AG04449 (cell line): ENCODE results near the gene TCEA3.
A peak's percentile ranks its signal among the peaks of the same experiment; 100 is the strongest.

ENCODE experiments used
- CTCF ChIA-PET: fragments of 350-600 bp; formaldehyde crosslinking; extraction: SDS; loops from one replicate; lab custom pipeline; 2021; ENCODE audit warnings: antibody characterized with exemption; lab: Yijun Ruan, JAX
- POLR2A ChIA-PET: fragments of 400-600, 350-600 bp; formaldehyde crosslinking; extraction: SDS; loops from one replicate; lab custom pipeline; 2020; ENCODE audit warnings: antibody characterized with exemption, inconsistent platforms; lab: Yijun Ruan, JAX
- DNase-seq: peaks from one replicate; pipeline ENCODE4 v3.0.0-alpha.2; 2010; ENCODE audit warnings: low read depth, low spot score
- H3K4me3 ChIP-seq: 2 replicates; pipeline ENCODE4 v1.5.1; 2011; ENCODE audit warnings: low read depth, mild to moderate bottlenecking, control low read depth, low read length
- CTCF ChIP-seq: IDR thresholded peaks from one replicate; pipeline ENCODE4 v1.5.1; 2011; ENCODE audit warnings: mild to moderate bottlenecking, moderate library complexity, low read length, control low read depth, inconsistent platforms; ENCODE audit not compliant: insufficient read depth; ENCODE audit errors: missing control alignments

The TCEA3 gene

GRCh38 chr1:23421753-23422240 lies 2.8 kb downstream of the TCEA3 start:
- CTCF ChIA-PET: interaction anchor here (1.0 to 5.6 kb wide), 9 partner anchors 12 to 270 kb away, joined by 3 to 43 read pairs (median 4); partner anchors contain the start of genes HNRNPR and RPL11
- POLR2A ChIA-PET: interaction anchor here (0.8 to 2.4 kb wide), 6 partner anchors 50 to 138 kb away, joined by 3 to 11 read pairs (median 4); partner anchors contain the start of genes ASAP3, HNRNPR and ID3
- peak; percentile 13 for TF ChIP-seq CTCF
- DNase-seq: no peak
- H3K4me3 ChIP-seq: peak overlapping the region; percentile 70; the same call in 1 of the 2 replicates

- CTCF ChIA-PET: interaction anchor here (1.2 to 5.6 kb wide), 6 partner anchors 15 to 123 kb away, joined by 3 to 43 read pairs (median 4); no protein-coding TSS in a partner anchor
- POLR2A ChIA-PET: interaction anchor here (0.8 to 2.4 kb wide), 4 partner anchors 54 to 138 kb away, joined by 3 to 11 read pairs (median 4); partner anchors contain the start of genes HNRNPR and ID3
- DNase-seq: no peak
- no peak overlapping the region for H3K4me3 ChIP-seq
- no peak for TF ChIP-seq CTCF
Measured at GRCh38 chr1:23421343-23421742, 3.2 kb downstream of the TCEA3 start.

GRCh38 chr1:23420778-23421177 lies 3.8 kb downstream of the TCEA3 start:
- no peak overlapping the region for H3K4me3 ChIP-seq
- ChIA-PET POLR2A (interaction anchor here (2.4 kb wide), 1 partner anchor 76 kb away, joined by 11 read pairs; the partner anchor contains the start of gene HNRNPR), CTCF (interaction anchor here (1.2 to 5.6 kb wide), 2 partner anchors 17 to 52 kb away, joined by 3 to 43 read pairs; no protein-coding TSS in a partner anchor)
- TF ChIP-seq CTCF: no peak
- no peak for DNase-seq

GRCh38 chr1:23419180-23419579 lies 5.4 kb downstream of the TCEA3 start:
- CTCF ChIA-PET: interaction anchor here (1.1 to 4.0 kb wide), 2 partner anchors 15 to 17 kb away, joined by 3 to 29 read pairs; no protein-coding TSS in a partner anchor
- TF ChIP-seq CTCF: no peak
- H3K4me3 ChIP-seq: no peak overlapping the region
- POLR2A ChIA-PET: no interaction called here
- no peak for DNase-seq

- no peak for TF ChIP-seq CTCF
- no peak overlapping the region for H3K4me3 ChIP-seq
- no peak for DNase-seq
- POLR2A ChIA-PET: no interaction called here
- CTCF ChIA-PET: interaction anchor here (1.8 to 4.0 kb wide), 2 partner anchors 13 to 79 kb away, joined by 5 to 29 read pairs; no protein-coding TSS in a partner anchor
Measured at GRCh38 chr1:23417570-23417969, 7.0 kb downstream of the TCEA3 start.

GRCh38 chr1:23416964-23417363 lies 7.6 kb downstream of the TCEA3 start:
- TF ChIP-seq CTCF: no peak
- ChIA-PET POLR2A (no interaction called here), CTCF (interaction anchor here (1.8 to 4.0 kb wide), 2 partner anchors 13 to 80 kb away, joined by 5 to 29 read pairs; no protein-coding TSS in a partner anchor)
- DNase-seq: no peak
- no peak overlapping the region for H3K4me3 ChIP-seq
